CD14-positive monocyte (primary cell): ENCODE results near the gene FAM149B1. TPM values are rescaled to one million over a fixed set of nuclear protein-coding genes. Genes with fewer than 3 reads are reported as not detected.

Experiments
- DNase-seq, 3 donors: peaks; one replicate each; pipeline ENCODE4 v3.0.0-alpha.2; 2011 to 2022
- H2AFZ ChIP-seq: 2 replicates; pipeline ENCODE4 v1.6.0; 2012; ENCODE audit warnings: mild to moderate bottlenecking, low read depth, low read length, inconsistent platforms; ENCODE audit not compliant: insufficient read depth, poor library complexity, severe bottlenecking
- H3K27ac ChIP-seq, 2 donors: 1 replicate in 1 of 2; 2 replicates in 1 of 2; pipeline ENCODE4 v1.5.1; 2012 to 2013; ENCODE audit warnings: low read length in 2 of 2, control low read depth in 1 of 2, inconsistent platforms in 1 of 2, low read depth in 1 of 2, mild to moderate bottlenecking in 1 of 2
- H3K27me3 ChIP-seq, 2 donors: one replicate each; pipeline versions ENCODE4 v1.6.0 to v1.6.1; 2011 to 2013; ENCODE audit warnings: low read length in 2 of 2; ENCODE audit not compliant: control insufficient read depth in 2 of 2, insufficient read depth in 2 of 2
- H3K36me3 ChIP-seq, 2 donors: replicated peaks in 1 of 2; 1 replicate in 1 of 2; 2 replicates in 1 of 2; pipeline versions ENCODE4 v1.5.1 to v1.6.1; 2012 to 2013; ENCODE audit warnings: low read length in 2 of 2, control low read depth in 1 of 2, inconsistent platforms in 1 of 2, mild to moderate bottlenecking in 1 of 2; ENCODE audit not compliant: insufficient read depth in 2 of 2, control insufficient read depth in 1 of 2
- H3K4me1 ChIP-seq, 2 donors: 1 replicate in 1 of 2; 2 replicates in 1 of 2; pipeline versions ENCODE4 v1.5.1 to v1.6.1; 2012 to 2013; ENCODE audit warnings: low read length in 2 of 2, control low read depth in 1 of 2, inconsistent platforms in 1 of 2, mild to moderate bottlenecking in 1 of 2, moderate library complexity in 1 of 2; ENCODE audit not compliant: insufficient read depth in 2 of 2, control insufficient read depth in 1 of 2
- H3K4me2 ChIP-seq: replicated peaks from 2 replicates; pipeline ENCODE3; 2012; ENCODE audit warnings: low read length, moderate library complexity, mild to moderate bottlenecking; ENCODE audit not compliant: poor library complexity, severe bottlenecking; ENCODE audit errors: extremely low read depth
- H3K4me3 ChIP-seq, 3 experiments: fragments of 200-600 bp in 1 of 3; sonication (generic) in 1 of 3; replicated peaks in 1 of 3; 1 replicate in 2 of 3; 2 replicates in 1 of 3; pipeline ENCODE4 v1.5.1; 2011 to 2013; ENCODE audit warnings: low read length in 3 of 3, mild to moderate bottlenecking in 3 of 3, control low read depth in 2 of 3, low read depth in 2 of 3, inconsistent platforms in 1 of 3, moderate library complexity in 1 of 3
- H3K79me2 ChIP-seq: 2 replicates; pipeline ENCODE4 v1.6.0; 2012; ENCODE audit warnings: mild to moderate bottlenecking, control low read depth, inconsistent platforms, low read length, moderate library complexity; ENCODE audit not compliant: insufficient read depth
- H3K9ac ChIP-seq: 2 replicates; pipeline ENCODE4 v1.6.0; 2017; ENCODE audit warnings: low read length, mild to moderate bottlenecking; ENCODE audit not compliant: insufficient read depth, poor library complexity, severe bottlenecking
- H3K9me3 ChIP-seq, 2 donors: replicated peaks in 1 of 2; 1 replicate in 1 of 2; 2 replicates in 1 of 2; pipeline versions ENCODE4 v1.5.1 to v1.6.1; 2012 to 2013; ENCODE audit warnings: low read length in 2 of 2, control low read depth in 1 of 2; ENCODE audit not compliant: control insufficient read depth in 1 of 2, insufficient read depth in 1 of 2
- H4K20me1 ChIP-seq: 2 replicates; pipeline ENCODE4 v1.6.0; 2012; ENCODE audit warnings: mild to moderate bottlenecking, low read length, control low read depth, moderate library complexity; ENCODE audit not compliant: insufficient read depth
- H3K27ac Mint-ChIP-seq, 7 donors: one replicate each; pipeline ENCODE4 v1.8.0; 2020; ENCODE audit warnings: mild to moderate bottlenecking in 7 of 7, mixed read lengths in 7 of 7, moderate library complexity in 6 of 7, inconsistent platforms in 2 of 7
- H3K27me3 Mint-ChIP-seq, 3 donors: one replicate each; pipeline ENCODE4 v1.8.0; 2021 to 2022; ENCODE audit warnings: low read depth in 3 of 3, mild to moderate bottlenecking in 3 of 3, mixed read lengths in 3 of 3, moderate library complexity in 3 of 3, inconsistent platforms in 1 of 3
- H3K36me3 Mint-ChIP-seq, 2 donors: one replicate each; pipeline ENCODE4 v1.8.0; 2020; ENCODE audit warnings: mixed read lengths in 2 of 2, inconsistent platforms in 1 of 2, mild to moderate bottlenecking in 1 of 2
- H3K4me1 Mint-ChIP-seq: one replicate; pipeline ENCODE4 v1.8.0; 2020; ENCODE audit warnings: mild to moderate bottlenecking, mixed read lengths
- H3K4me3 Mint-ChIP-seq, 2 donors: one replicate each; pipeline ENCODE4 v1.8.0; 2020; ENCODE audit warnings: mild to moderate bottlenecking in 2 of 2, mixed read lengths in 2 of 2, moderate library complexity in 1 of 2
- H3K9me3 Mint-ChIP-seq, 7 donors: one replicate each; pipeline ENCODE4 v1.8.0; 2020 to 2022; ENCODE audit warnings: mixed read lengths in 7 of 7, mild to moderate bottlenecking in 6 of 7, moderate library complexity in 6 of 7, inconsistent platforms in 2 of 7
- CTCF ChIP-seq: fragments of 200-600 bp; IDR thresholded peaks from one replicate; pipeline ENCODE4 v1.8.0; 2022; ENCODE audit warnings: antibody characterized with exemption, mild to moderate bottlenecking
- WGBS: methylation state at CpG from one replicate; pipeline ENCODE4 v1.1.5; 2013; ENCODE audit warnings: missing lambda C conversion rate; ENCODE audit not compliant: insufficient coverage; 5-methylcytosine and 5-hydroxymethylcytosine counted together
- intact Hi-C, 2 donors: fragments of 100-400 bp; cut with micrococcal nuclease; formaldehyde crosslinking; loops; one replicate each; pipeline versions ENCODE4 v1.15.0 to v1.15.1; 2023
- polyA plus RNA-seq, 3 donors: library from polyadenylated mRNA; depleted of rRNA in 1 of 3; unstranded in 2 of 3; stranded (reverse) in 1 of 3; fragments of 300-500 nt in 2 of 3; fragments of >200 nt in 1 of 3; fragmentation: Illumina TruSeq in 2 of 3; gene quantifications; 1 replicate in 2 of 3; 2 replicates in 1 of 3; pipeline ENCODE4 v1.2.3, GENCODE V29; 2012 to 2021
- small RNA-seq: library from RNA; depleted of rRNA; stranded (forward); fragments of <200 nt; gene quantifications from one replicate; pipeline ENCODE3, GENCODE V24; 2012; ENCODE audit warnings: low read depth; ENCODE audit not compliant: insufficient read length

FAM149B1 gene
- polyA plus RNA-seq, 3 donors = 2.6 to 19.3 (median 2.6) TPM

GRCh38 chr10:73293461-73293860, 125.5 kb downstream of the FAM149B1 start:
- Mint-ChIP-seq H3K4me3 (no peak overlapping the region), H3K4me1 (no peaks in the 10 kb centered on the region), H3K27me3 (peaks cover 0 to 3% (median 3%) of the 10 kb centered on the region in 3 donors), H3K36me3 (no peaks in the 10 kb centered on the region), H3K27ac (no peak overlapping the region), H3K9me3 (peaks cover 0 to 6% (median 3%) of the 10 kb centered on the region in 7 donors)
- Histone ChIP-seq H3K27me3 (no peaks in the 10 kb centered on the region), H3K27ac (no peak overlapping the region), H3K4me2 (no peak overlapping the region), H3K9ac (no peak overlapping the region), H3K36me3 (no peaks in the 10 kb centered on the region), H3K4me3 (no peak overlapping the region), H2AFZ (no peak overlapping the region), H3K4me1 (no peaks in the 10 kb centered on the region), H4K20me1 (no peaks in the 10 kb centered on the region), H3K9me3 (no peaks in the 10 kb centered on the region), H3K79me2 (no peaks in the 10 kb centered on the region)
- intact Hi-C loops = no loop called here
- TF ChIP-seq CTCF = no peak
- no peak for DNase-seq
- WGBS = 100% methylated on average over 1 of the region's 3 CpGs

Small RNA genes within 50 kb of the gene (small RNA-seq; reads per million reads assigned to genes)
- not detected for gene RF00019
- gene RNU6-833P = not detected
- gene SNORA11F = 1,388 reads per million, percentile 99 among the genes with 10 or more reads in this experiment

Other genes starting within 250 kb of the FAM149B1 start
- gene PLA2G12B, start 213.3 kb upstream of the FAM149B1 start, polyA plus RNA-seq = not detected
- gene P4HA1, start 71.3 kb upstream of the FAM149B1 start, polyA plus RNA-seq = 10 to 100 TPM; 20.1 to 44.3 (median 43.9) TPM
- 1 to 10 TPM in 2 of 3 donors, under 1 TPM in 1; 0.69 to 4.5 (median 1.0) TPM for gene NUDT13, start 57.7 kb upstream of the FAM149B1 start, polyA plus RNA-seq
- 10 to 100 TPM; 14.1 to 20.2 (median 16.7) TPM for gene ECD, start 111 bp upstream of the FAM149B1 start, polyA plus RNA-seq
- gene DNAJC9, start 79.1 kb downstream of the FAM149B1 start, polyA plus RNA-seq = 1 to 10 TPM; 2.3 to 7.2 (median 2.4) TPM
- 100 to 1,000 TPM in 1 of 3 donors, 10 to 100 TPM in 2; 20.9 to 102 (median 78.6) TPM for gene MRPS16, start 84.5 kb downstream of the FAM149B1 start, polyA plus RNA-seq
- 1 to 10 TPM in 1 of 3 donors, under 1 TPM in 1, not detected in 1; 0.13 to 1.1 TPM for gene CFAP70, start 190.7 kb downstream of the FAM149B1 start, polyA plus RNA-seq
- gene ANXA7, start 245.9 kb downstream of the FAM149B1 start, polyA plus RNA-seq = 100 to 1,000 TPM in 2 of 3 donors, 10 to 100 TPM in 1; 84.6 to 199 (median 173) TPM